Mucosa of rectum (tissue), 2 donors: ENCODE data around the gene SEBOX.

Experiments
- H3K27ac ChIP-seq, 2 donors: one replicate each; pipeline ENCODE4 v1.7.0; 2013; ENCODE audit warnings: inconsistent platforms in 2 of 2, low read depth in 2 of 2, low read length in 2 of 2
- H3K27me3 ChIP-seq, 2 donors: one replicate each; pipeline ENCODE4 v1.7.0; 2013; ENCODE audit warnings: low read length in 2 of 2; ENCODE audit not compliant: control insufficient read depth in 2 of 2, insufficient read depth in 2 of 2
- H3K36me3 ChIP-seq, 2 donors: one replicate each; pipeline ENCODE4 v1.7.0; 2013; ENCODE audit warnings: low read length in 2 of 2; ENCODE audit not compliant: control insufficient read depth in 2 of 2, insufficient read depth in 2 of 2
- H3K4me1 ChIP-seq, 2 donors: one replicate each; pipeline ENCODE4 v1.7.0; 2013; ENCODE audit warnings: low read length in 2 of 2, mild to moderate bottlenecking in 1 of 2; ENCODE audit not compliant: control insufficient read depth in 2 of 2, insufficient read depth in 2 of 2
- H3K4me3 ChIP-seq, 2 donors: one replicate each; pipeline ENCODE4 v1.7.0; 2013; ENCODE audit warnings: low read length in 2 of 2
- H3K9ac ChIP-seq, 2 donors: one replicate each; pipeline ENCODE4 v1.7.0; 2013; ENCODE audit warnings: low read length in 2 of 2, low read depth in 1 of 2, mild to moderate bottlenecking in 1 of 2
- H3K9me3 ChIP-seq, 2 donors: one replicate each; pipeline ENCODE4 v1.7.0; 2013; ENCODE audit warnings: low read length in 2 of 2; ENCODE audit not compliant: control insufficient read depth in 2 of 2
- donor health status: healthy.
- donor health status: Normal muscosa, but diverticular disease.

Gene SEBOX

GRCh38 chr17:28369684-28370034 is 4.7 kb upstream of the SEBOX start:
- Histone ChIP-seq H3K27ac (no peak overlapping the region), H3K4me3 (no peak overlapping the region), H3K4me1 (peaks cover 7 to 9% of the 10 kb centered on the region in 2 donors)

GRCh38 chr17:28368915-28369683 is 4.1 kb upstream of the SEBOX start:
- Histone ChIP-seq H3K27ac (no peak overlapping the region), H3K4me1 (peaks cover 7 to 9% of the 10 kb centered on the region in 2 donors), H3K9ac (no peak overlapping the region), H3K36me3 (peaks cover 4 to 5% of the 10 kb centered on the region in 2 donors), H3K27me3 (peaks cover 7 to 9% of the 10 kb centered on the region in 2 donors), H3K9me3 (no peaks in the 10 kb centered on the region), H3K4me3 (no peak overlapping the region)

More at GRCh38 chr17:28369684-28370034, 4.7 kb upstream of the SEBOX start:
- H3K27me3 ChIP-seq: peaks cover 7 to 9% of the 10 kb centered on the region in 2 donors
- peaks cover under 1 to 3% of the 10 kb centered on the region in 2 donors for H3K36me3 ChIP-seq
- H3K9me3 ChIP-seq: no peaks in the 10 kb centered on the region
- H3K9ac ChIP-seq: no peak overlapping the region

- H3K4me1 ChIP-seq: peaks cover 7 to 9% of the 10 kb centered on the region in 2 donors
- H3K9ac ChIP-seq: no peak overlapping the region
- peaks cover 7 to 9% of the 10 kb centered on the region in 2 donors for H3K27me3 ChIP-seq
- H3K27ac ChIP-seq: no peak overlapping the region
- no peaks in the 10 kb centered on the region for H3K9me3 ChIP-seq
- no peak overlapping the region for H3K4me3 ChIP-seq
- H3K36me3 ChIP-seq: peaks cover 10 to 11% of the 10 kb centered on the region in 2 donors
Observed at GRCh38 chr17:28368306-28368831, 3.4 kb upstream of the SEBOX start.

- peaks cover 14 to 17% of the 10 kb centered on the region in 2 donors for H3K36me3 ChIP-seq
- peaks cover 4 to 5% of the 10 kb centered on the region in 2 donors for H3K27me3 ChIP-seq
- H3K4me3 ChIP-seq: no peak overlapping the region
- no peaks in the 10 kb centered on the region for H3K9me3 ChIP-seq
- peaks cover 4 to 6% of the 10 kb centered on the region in 2 donors for H3K4me1 ChIP-seq
- no peak overlapping the region for H3K27ac ChIP-seq
- H3K9ac ChIP-seq: no peak overlapping the region
Observed at GRCh38 chr17:28367641-28368305, 2.8 kb upstream of the SEBOX start.

GRCh38 chr17:28366605-28367004 is 1.6 kb upstream of the SEBOX start:
- H3K36me3 ChIP-seq: peaks cover 18 to 26% of the 10 kb centered on the region in 2 donors
- no peak overlapping the region for H3K4me3 ChIP-seq
- no peaks in the 10 kb centered on the region for H3K9me3 ChIP-seq
- no peak overlapping the region for H3K9ac ChIP-seq
- no peak overlapping the region for H3K27ac ChIP-seq
- no peaks in the 10 kb centered on the region for H3K4me1 ChIP-seq
- peaks cover 0 to 2% of the 10 kb centered on the region in 2 donors for H3K27me3 ChIP-seq

- Histone ChIP-seq H3K27me3 (no peaks in the 10 kb centered on the region), H3K4me1 (no peaks in the 10 kb centered on the region), H3K4me3 (no peak overlapping the region), H3K9ac (no peak overlapping the region), H3K36me3 (peaks cover 29 to 38% of the 10 kb centered on the region in 2 donors), H3K27ac (no peak overlapping the region), H3K9me3 (no peaks in the 10 kb centered on the region)
Observed at GRCh38 chr17:28365487-28365886, 488 bp upstream of the SEBOX start.

- peaks cover 32 to 48% of the 10 kb centered on the region in 2 donors for H3K36me3 ChIP-seq
- no peak overlapping the region for H3K4me3 ChIP-seq
- H3K9ac ChIP-seq: no peak overlapping the region
- no peaks in the 10 kb centered on the region for H3K4me1 ChIP-seq
- H3K27ac ChIP-seq: no peak overlapping the region
- H3K27me3 ChIP-seq: no peaks in the 10 kb centered on the region
- no peaks in the 10 kb centered on the region for H3K9me3 ChIP-seq
Observed at GRCh38 chr17:28363776-28364650, 986 bp downstream of the SEBOX start.

- Histone ChIP-seq H3K27ac (no peak overlapping the region), H3K9ac (no peak overlapping the region), H3K36me3 (peaks cover 32 to 48% of the 10 kb centered on the region in 2 donors), H3K27me3 (no peaks in the 10 kb centered on the region), H3K9me3 (no peaks in the 10 kb centered on the region), H3K4me1 (peaks cover 3 to 4% of the 10 kb centered on the region in 2 donors), H3K4me3 (no peak overlapping the region)
Observed at GRCh38 chr17:28363186-28363585, 1.8 kb downstream of the SEBOX start.

- H3K36me3 ChIP-seq: peaks cover 33 to 52% of the 10 kb centered on the region in 2 donors
- H3K4me1 ChIP-seq: peaks cover 12 to 17% of the 10 kb centered on the region in 2 donors
- H3K27me3 ChIP-seq: no peaks in the 10 kb centered on the region
- H3K27ac ChIP-seq: peak overlapping the region in 1 of 2 donors; percentile 52
- peak overlapping the region; percentile 62 to 77 for H3K9ac ChIP-seq
- no peaks in the 10 kb centered on the region for H3K9me3 ChIP-seq
- H3K4me3 ChIP-seq: peak overlapping the region; percentile 76 to 91
Observed at GRCh38 chr17:28357901-28358197, 7.2 kb downstream of the SEBOX start.
